ENCODE results near the gene CHRNA5. TPM values are rescaled to one million over a fixed set of nuclear protein-coding genes. Genes with fewer than 3 reads are reported as not detected.

CHRNA5 gene
- total RNA-seq, 4 donors from 2014 or later = 0.33 TPM; not detected in 3

DNA sequence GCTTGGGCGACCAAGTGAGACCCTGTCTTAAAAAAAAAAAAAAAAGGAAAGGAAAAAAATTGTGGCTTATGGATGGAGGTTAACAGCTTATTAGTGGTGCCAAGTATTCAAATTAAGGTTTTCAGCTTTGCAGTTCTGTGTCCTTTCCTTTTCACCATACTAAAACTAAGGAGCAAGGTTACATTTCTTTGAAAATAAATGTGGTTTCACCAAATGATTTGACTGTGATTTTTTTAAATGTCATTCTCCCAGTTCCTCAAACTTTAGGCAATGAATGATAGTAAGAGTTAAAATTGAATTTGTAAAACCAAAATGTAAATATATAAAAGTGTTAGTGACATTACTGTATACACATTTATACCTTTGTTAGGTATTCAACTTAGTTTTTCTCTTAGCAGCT lies 9.6 kb downstream of the CHRNA5 start:
- intact Hi-C loops (cut with DNase I) = no loop called here
- no peaks in the 10 kb centered on the region for H3K36me3 ChIP-seq
- 85 to 100% methylated on average over 1 of the region's 1 CpG for WGBS, 2 donors
- H3K27ac ChIP-seq = no peak overlapping the region
- H3K4me1 ChIP-seq = no peaks in the 10 kb centered on the region
- no peaks in the 10 kb centered on the region for H3K9me3 ChIP-seq
- peaks cover 4% of the 10 kb centered on the region for H3K27me3 ChIP-seq
- H3K4me3 ChIP-seq (replicated peaks in 1 of 3) = no peak overlapping the region
- no peak for DNase-seq
- TF ChIP-seq POLR2A (IDR thresholded peaks at IDR 0.05) = no peak
- TF ChIP-seq, protein P1, sequence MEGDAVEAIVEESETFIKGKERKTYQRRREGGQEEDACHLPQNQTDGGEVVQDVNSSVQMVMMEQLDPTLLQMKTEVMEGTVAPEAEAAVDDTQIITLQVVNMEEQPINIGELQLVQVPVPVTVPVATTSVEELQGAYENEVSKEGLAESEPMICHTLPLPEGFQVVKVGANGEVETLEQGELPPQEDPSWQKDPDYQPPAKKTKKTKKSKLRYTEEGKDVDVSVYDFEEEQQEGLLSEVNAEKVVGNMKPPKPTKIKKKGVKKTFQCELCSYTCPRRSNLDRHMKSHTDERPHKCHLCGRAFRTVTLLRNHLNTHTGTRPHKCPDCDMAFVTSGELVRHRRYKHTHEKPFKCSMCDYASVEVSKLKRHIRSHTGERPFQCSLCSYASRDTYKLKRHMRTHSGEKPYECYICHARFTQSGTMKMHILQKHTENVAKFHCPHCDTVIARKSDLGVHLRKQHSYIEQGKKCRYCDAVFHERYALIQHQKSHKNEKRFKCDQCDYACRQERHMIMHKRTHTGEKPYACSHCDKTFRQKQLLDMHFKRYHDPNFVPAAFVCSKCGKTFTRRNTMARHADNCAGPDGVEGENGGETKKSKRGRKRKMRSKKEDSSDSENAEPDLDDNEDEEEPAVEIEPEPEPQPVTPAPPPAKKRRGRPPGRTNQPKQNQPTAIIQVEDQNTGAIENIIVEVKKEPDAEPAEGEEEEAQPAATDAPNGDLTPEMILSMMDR (IDR thresholded peaks at IDR 0.05) = no peak

DNA sequence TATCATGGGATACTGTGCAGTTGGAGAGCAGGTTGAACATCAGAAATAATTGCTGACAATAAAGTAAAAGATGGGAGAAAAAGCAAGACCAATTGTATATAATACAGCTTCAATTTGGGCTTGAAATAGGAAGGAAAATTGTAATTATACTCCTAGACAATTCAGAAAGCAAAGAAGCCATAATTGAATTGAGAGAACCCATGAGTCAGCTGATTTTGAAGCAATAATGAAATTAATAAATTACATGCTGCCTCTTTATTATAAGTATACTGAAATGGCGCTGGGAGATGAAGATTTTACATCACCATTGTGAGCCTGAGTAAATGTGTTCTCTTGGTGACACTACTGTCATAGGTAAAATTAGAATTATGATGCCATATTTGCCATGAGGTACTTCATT lies 32.3 kb downstream of the CHRNA5 start:
- H3K4me3 ChIP-seq (replicated peaks in 1 of 3) = no peak overlapping the region
- H3K36me3 ChIP-seq = no peaks in the 10 kb centered on the region
- DNase-seq = no peak
- TF ChIP-seq POLR2A (IDR thresholded peaks at IDR 0.05) = no peak
- TF ChIP-seq, protein P1 (IDR thresholded peaks at IDR 0.05) = no peak
- intact Hi-C loops (cut with DNase I) = no loop called here
- 88 to 95% methylated on average over 1 of the region's 1 CpG for WGBS, 2 donors
- H3K27ac ChIP-seq = no peak overlapping the region
- H3K4me1 ChIP-seq = no peaks in the 10 kb centered on the region
- no peaks in the 10 kb centered on the region for H3K9me3 ChIP-seq
- no peaks in the 10 kb centered on the region for H3K27me3 ChIP-seq

DNA sequence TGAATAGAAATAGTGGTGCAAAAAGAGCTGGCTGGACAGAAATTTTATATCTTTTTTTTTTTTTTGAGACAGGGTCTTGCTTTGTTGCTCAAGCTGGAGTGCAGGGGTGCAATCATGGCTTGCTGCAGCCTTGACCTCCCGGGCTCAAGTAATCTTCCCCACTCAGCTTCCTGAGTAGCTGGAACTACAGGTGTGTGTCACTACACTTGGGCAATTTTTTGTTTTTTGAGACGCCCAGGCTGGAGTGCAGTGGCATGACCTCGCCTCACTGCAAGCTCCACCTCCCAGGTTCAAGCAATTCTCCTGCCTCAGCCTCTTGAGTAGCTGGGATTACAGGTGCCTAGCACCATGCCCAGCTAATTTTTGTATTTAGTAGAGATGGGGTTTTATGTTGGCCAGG lies 33.0 kb downstream of the CHRNA5 start:
- no peaks in the 10 kb centered on the region for H3K27me3 ChIP-seq
- intact Hi-C loops (cut with DNase I) = no loop called here
- TF ChIP-seq, protein P1 (IDR thresholded peaks at IDR 0.05) = no peak
- no peak for TF ChIP-seq POLR2A (IDR thresholded peaks at IDR 0.05)
- 53 to 66% methylated on average over 3 of the region's 3 CpGs for WGBS, 2 donors
- H3K4me1 ChIP-seq = no peaks in the 10 kb centered on the region
- H3K27ac ChIP-seq = no peak overlapping the region
- no peaks in the 10 kb centered on the region for H3K9me3 ChIP-seq
- no peaks in the 10 kb centered on the region for H3K36me3 ChIP-seq
- H3K4me3 ChIP-seq (replicated peaks in 1 of 3) = no peak overlapping the region
- DNase-seq = no peak

DNA sequence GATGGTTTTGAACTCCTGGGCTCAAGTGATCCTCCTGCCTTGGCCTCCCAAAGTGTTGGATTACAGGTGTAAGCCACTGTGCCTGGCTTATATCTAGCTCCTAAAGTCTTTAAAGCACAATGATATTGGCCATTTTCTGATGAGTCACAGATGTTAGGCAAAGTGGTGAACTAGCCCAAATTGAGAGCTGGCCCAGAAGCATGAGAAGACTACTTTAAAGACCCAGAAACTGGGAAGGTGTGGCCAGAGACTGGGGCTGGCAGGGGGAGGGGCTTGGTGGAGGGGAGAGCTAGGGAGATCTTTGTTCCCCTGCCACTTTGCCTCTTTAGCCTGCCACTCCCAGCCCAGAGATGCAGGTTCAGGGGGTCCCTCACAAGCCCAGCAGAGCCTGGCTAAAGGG lies 33.9 kb downstream of the CHRNA5 start:
- intact Hi-C loops (cut with DNase I) = no loop called here
- no peak for TF ChIP-seq POLR2A (IDR thresholded peaks at IDR 0.05)
- TF ChIP-seq, protein P1 (IDR thresholded peaks at IDR 0.05) = no peak
- Histone ChIP-seq H3K27ac (no peak overlapping the region), H3K4me3 (replicated peaks in 1 of 3) (no peak overlapping the region), H3K9me3 (no peaks in the 10 kb centered on the region), H3K27me3 (no peaks in the 10 kb centered on the region), H3K36me3 (no peaks in the 10 kb centered on the region), H3K4me1 (no peaks in the 10 kb centered on the region)
- no peak for DNase-seq

- intact Hi-C loops (cut with DNase I) = no loop called here
- H3K27me3 ChIP-seq = no peaks in the 10 kb centered on the region
- no peak for TF ChIP-seq POLR2A (IDR thresholded peaks at IDR 0.05)
- TF ChIP-seq, protein P1 (IDR thresholded peaks at IDR 0.05) = no peak
- 63 to 65% methylated on average over 3 of the region's 3 CpGs for WGBS, 2 donors
- no peaks in the 10 kb centered on the region for H3K9me3 ChIP-seq
- no peaks in the 10 kb centered on the region for H3K4me1 ChIP-seq
- H3K27ac ChIP-seq = no peak overlapping the region
- H3K36me3 ChIP-seq = no peaks in the 10 kb centered on the region
- H3K4me3 ChIP-seq (replicated peaks in 1 of 3) = no peak overlapping the region
- no peak for DNase-seq
Measured at GRCh38 chr15:78603467-78603866, 38.1 kb downstream of the CHRNA5 start.
